Measurements from ENCODE around the gene ADNP.

ADNP gene

GRCh38 chr20:50898475-50898874, 32.8 kb downstream of the ADNP start:
- H3K36me3 ChIP-seq (ENCODE audit: control insufficient read depth, insufficient read depth, low read length), result no peaks in the 10 kb centered on the region
- no peaks in the 10 kb centered on the region for H3K9me3 ChIP-seq (ENCODE audit: control insufficient read depth, low read length)
- TF ChIP-seq CTCF (IDR thresholded peaks at IDR 0.05), result no peak
- H3K4me3 ChIP-seq (ENCODE audit: low read depth, low read length), result no peak overlapping the region
- H3K9ac ChIP-seq, result no peak overlapping the region
- H3K4me1 ChIP-seq, result peaks cover 5% of the 10 kb centered on the region
- H2AFZ ChIP-seq, result no peak overlapping the region
- no peak overlapping the region for H3K27ac ChIP-seq
- peaks cover 20% of the 10 kb centered on the region for H3K79me2 ChIP-seq
- no peak overlapping the region for H3K4me2 ChIP-seq (ENCODE audit: low read length)
- H3K27me3 ChIP-seq (ENCODE audit: control insufficient read depth, insufficient read depth, low read length), result no peaks in the 10 kb centered on the region

- Histone ChIP-seq H3K9ac (no peak overlapping the region), H3K79me2 (peaks cover 17% of the 10 kb centered on the region), H3K27ac (no peak overlapping the region), H3K27me3 (ENCODE audit: control insufficient read depth, insufficient read depth, low read length) (no peaks in the 10 kb centered on the region), H2AFZ (no peak overlapping the region), H3K36me3 (ENCODE audit: control insufficient read depth, insufficient read depth, low read length) (no peaks in the 10 kb centered on the region), H3K4me2 (ENCODE audit: low read length) (no peak overlapping the region), H3K9me3 (ENCODE audit: control insufficient read depth, low read length) (no peaks in the 10 kb centered on the region), H3K4me3 (ENCODE audit: low read depth, low read length) (no peak overlapping the region), H3K4me1 (no peaks in the 10 kb centered on the region)
- TF ChIP-seq CTCF (IDR thresholded peaks at IDR 0.05), result no peak
These were observed 36.0 kb downstream of the ADNP start for GRCh38 chr20:50895111-50895830.

GRCh38 chr20:50893620-50894019, 37.6 kb downstream of the ADNP start:
- H3K9me3 ChIP-seq (ENCODE audit: control insufficient read depth, low read length), result no peaks in the 10 kb centered on the region
- H2AFZ ChIP-seq, result no peak overlapping the region
- no peak overlapping the region for H3K27ac ChIP-seq
- TF ChIP-seq CTCF (IDR thresholded peaks at IDR 0.05), result no peak
- H3K27me3 ChIP-seq (ENCODE audit: control insufficient read depth, insufficient read depth, low read length), result no peaks in the 10 kb centered on the region
- H3K79me2 ChIP-seq, result peaks cover 15% of the 10 kb centered on the region
- no peaks in the 10 kb centered on the region for H3K36me3 ChIP-seq (ENCODE audit: control insufficient read depth, insufficient read depth, low read length)
- no peaks in the 10 kb centered on the region for H3K4me1 ChIP-seq
- no peak overlapping the region for H3K9ac ChIP-seq
- H3K4me2 ChIP-seq (ENCODE audit: low read length), result no peak overlapping the region
- no peak overlapping the region for H3K4me3 ChIP-seq (ENCODE audit: low read depth, low read length)

- no peak overlapping the region for H2AFZ ChIP-seq
- H3K4me3 ChIP-seq (ENCODE audit: low read depth, low read length), result no peak overlapping the region
- H3K4me1 ChIP-seq, result no peaks in the 10 kb centered on the region
- H3K36me3 ChIP-seq (ENCODE audit: control insufficient read depth, insufficient read depth, low read length), result no peaks in the 10 kb centered on the region
- no peak overlapping the region for H3K9ac ChIP-seq
- H3K27me3 ChIP-seq (ENCODE audit: control insufficient read depth, insufficient read depth, low read length), result no peaks in the 10 kb centered on the region
- no peak overlapping the region for H3K27ac ChIP-seq
- TF ChIP-seq CTCF (IDR thresholded peaks at IDR 0.05), result no peak
- no peak overlapping the region for H3K4me2 ChIP-seq (ENCODE audit: low read length)
- H3K79me2 ChIP-seq, result peaks cover 9% of the 10 kb centered on the region
- H3K9me3 ChIP-seq (ENCODE audit: control insufficient read depth, low read length), result no peaks in the 10 kb centered on the region
These were observed 38.8 kb downstream of the ADNP start for GRCh38 chr20:50892394-50892793.

- peaks cover 8% of the 10 kb centered on the region for H3K79me2 ChIP-seq
- H3K9me3 ChIP-seq (ENCODE audit: control insufficient read depth, low read length), result no peaks in the 10 kb centered on the region
- H3K9ac ChIP-seq, result no peak overlapping the region
- no peak overlapping the region for H3K4me2 ChIP-seq (ENCODE audit: low read length)
- no peak overlapping the region for H2AFZ ChIP-seq
- no peaks in the 10 kb centered on the region for H3K36me3 ChIP-seq (ENCODE audit: control insufficient read depth, insufficient read depth, low read length)
- H3K4me3 ChIP-seq (ENCODE audit: low read depth, low read length), result no peak overlapping the region
- H3K27ac ChIP-seq, result no peak overlapping the region
- no peaks in the 10 kb centered on the region for H3K4me1 ChIP-seq
- no peak for TF ChIP-seq CTCF (IDR thresholded peaks at IDR 0.05)
- no peaks in the 10 kb centered on the region for H3K27me3 ChIP-seq (ENCODE audit: control insufficient read depth, insufficient read depth, low read length)
These were observed 40.1 kb downstream of the ADNP start for GRCh38 chr20:50891138-50891537.
